ENCODE results near the gene CALML5. TPM values are rescaled to one million over a fixed set of nuclear protein-coding genes. Genes with fewer than 3 reads are reported as not detected.

CALML5 gene
- total RNA-seq, 1 experiment from 2014 or later = not detected

DNA sequence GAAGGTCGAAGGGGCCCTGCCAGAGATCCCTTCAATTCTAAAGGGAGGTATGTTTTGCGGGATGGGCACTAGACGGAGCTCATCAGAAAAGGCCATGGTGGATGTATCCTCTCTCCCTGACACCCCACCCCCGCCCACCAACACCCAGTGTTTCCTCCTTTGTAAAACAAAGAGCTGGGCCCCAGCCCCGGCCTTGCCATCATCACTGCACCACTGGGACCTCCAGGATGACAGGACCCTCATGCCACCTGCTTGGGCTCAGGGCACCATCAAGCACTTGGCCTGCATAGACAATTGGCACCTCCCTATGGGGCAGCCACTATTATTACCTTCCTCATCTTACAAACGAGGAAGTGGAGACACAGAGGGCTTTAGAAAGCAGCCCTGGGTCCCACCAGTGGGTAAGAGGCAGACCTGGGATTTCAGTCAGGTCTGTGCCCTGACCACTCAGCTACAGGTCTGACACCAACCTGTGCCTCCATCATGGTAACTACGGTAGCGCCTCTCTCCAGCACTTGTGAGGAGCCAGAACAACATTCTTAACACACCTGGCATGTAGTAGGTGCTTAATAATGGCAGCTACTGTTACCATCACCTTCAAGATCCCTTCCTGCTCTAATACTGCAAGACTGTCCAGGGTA lies 27.4 kb upstream of the CALML5 start:
- CTCF ChIA-PET = no interaction called here
- H3K4me3 ChIP-seq (ENCODE audit: low read depth, low read length, poor library complexity, severe bottlenecking) = no peak overlapping the region
- POLR2A ChIA-PET (ENCODE audit: low non-redundant PET) = no interaction called here
- H3K4me1 ChIP-seq (ENCODE audit: insufficient read depth, low read length, poor library complexity, severe bottlenecking) = no peaks in the 10 kb centered on the region
- H3K36me3 ChIP-seq (ENCODE audit: insufficient read depth, low read length, poor library complexity, severe bottlenecking) = no peaks in the 10 kb centered on the region
- intact Hi-C loops (cut with micrococcal nuclease; ENCODE audit: unreplicated experiment) = no loop called here
- no TSS peak for BruUV-seq (replicated peaks)
- no peak for DNase-seq (ENCODE audit: low spot score)
- TF ChIP-seq EZH2 (IDR thresholded peaks at IDR 0.05; ENCODE audit: borderline replicate concordance, low read depth, low read length, poor library complexity, severe bottlenecking) = no peak
- TF ChIP-seq, protein P1, sequence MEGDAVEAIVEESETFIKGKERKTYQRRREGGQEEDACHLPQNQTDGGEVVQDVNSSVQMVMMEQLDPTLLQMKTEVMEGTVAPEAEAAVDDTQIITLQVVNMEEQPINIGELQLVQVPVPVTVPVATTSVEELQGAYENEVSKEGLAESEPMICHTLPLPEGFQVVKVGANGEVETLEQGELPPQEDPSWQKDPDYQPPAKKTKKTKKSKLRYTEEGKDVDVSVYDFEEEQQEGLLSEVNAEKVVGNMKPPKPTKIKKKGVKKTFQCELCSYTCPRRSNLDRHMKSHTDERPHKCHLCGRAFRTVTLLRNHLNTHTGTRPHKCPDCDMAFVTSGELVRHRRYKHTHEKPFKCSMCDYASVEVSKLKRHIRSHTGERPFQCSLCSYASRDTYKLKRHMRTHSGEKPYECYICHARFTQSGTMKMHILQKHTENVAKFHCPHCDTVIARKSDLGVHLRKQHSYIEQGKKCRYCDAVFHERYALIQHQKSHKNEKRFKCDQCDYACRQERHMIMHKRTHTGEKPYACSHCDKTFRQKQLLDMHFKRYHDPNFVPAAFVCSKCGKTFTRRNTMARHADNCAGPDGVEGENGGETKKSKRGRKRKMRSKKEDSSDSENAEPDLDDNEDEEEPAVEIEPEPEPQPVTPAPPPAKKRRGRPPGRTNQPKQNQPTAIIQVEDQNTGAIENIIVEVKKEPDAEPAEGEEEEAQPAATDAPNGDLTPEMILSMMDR (conservative IDR thresholded peaks at IDR 0.05; ENCODE audit: low read depth, low read length) = no peak
- H3K9me3 ChIP-seq (ENCODE audit: low read depth, low read length, poor library complexity, severe bottlenecking) = no peaks in the 10 kb centered on the region
- no peak overlapping the region for H3K27ac ChIP-seq (ENCODE audit: low read depth, low read length, poor library complexity, severe bottlenecking)
- H3K27me3 ChIP-seq (replicated peaks; ENCODE audit: insufficient read depth, low read depth, low read length, poor library complexity) = no peaks in the 10 kb centered on the region

DNA sequence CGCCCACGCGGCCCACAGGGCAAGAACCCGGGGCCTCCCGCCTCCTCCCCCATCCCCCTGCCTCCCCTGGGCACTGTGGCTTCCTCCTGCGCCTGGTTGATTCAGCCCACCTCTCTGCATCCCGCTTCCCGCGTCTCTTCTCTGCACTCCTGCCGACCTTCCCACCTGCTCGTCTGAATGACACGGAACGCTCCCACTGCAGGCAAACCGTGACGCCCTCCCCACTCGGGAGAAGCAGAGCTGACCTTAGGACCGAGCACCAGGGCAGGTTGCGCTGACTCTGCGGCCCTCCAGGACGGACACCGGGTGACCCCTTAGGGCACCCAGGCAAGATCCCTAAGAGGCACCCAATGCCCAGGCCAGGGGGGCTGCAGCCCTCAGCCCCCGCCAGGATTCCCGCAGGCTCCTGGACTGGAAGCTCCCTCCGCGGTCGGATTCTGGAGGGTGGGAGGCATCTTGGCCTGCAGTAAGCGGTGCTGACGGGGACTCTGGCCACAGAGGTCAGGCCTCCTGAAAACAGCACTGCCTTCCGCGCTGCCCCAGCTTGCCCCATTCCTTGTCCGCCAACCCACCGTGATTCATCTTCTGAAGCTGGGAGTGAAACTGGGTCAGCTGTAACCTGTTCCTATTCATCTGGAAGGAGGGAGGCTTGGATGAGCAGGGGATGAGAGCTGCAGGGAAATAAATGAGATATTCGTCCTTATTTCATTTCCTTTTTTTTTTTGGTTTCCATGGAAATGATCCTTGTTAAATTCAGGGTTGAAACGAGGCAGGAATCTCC lies 26.4 kb upstream of the CALML5 start:
- CTCF ChIA-PET = interaction anchor here (0.6 kb wide), 1 partner anchor 104 kb away, joined by 4 read pairs; no protein-coding TSS in a partner anchor
- Histone ChIP-seq H3K4me1 (ENCODE audit: insufficient read depth, low read length, poor library complexity, severe bottlenecking) (no peaks in the 10 kb centered on the region), H3K4me3 (ENCODE audit: low read depth, low read length, poor library complexity, severe bottlenecking) (no peak overlapping the region), H3K36me3 (ENCODE audit: insufficient read depth, low read length, poor library complexity, severe bottlenecking) (no peaks in the 10 kb centered on the region), H3K9me3 (ENCODE audit: low read depth, low read length, poor library complexity, severe bottlenecking) (no peaks in the 10 kb centered on the region), H3K27me3 (replicated peaks; ENCODE audit: insufficient read depth, low read depth, low read length, poor library complexity) (no peaks in the 10 kb centered on the region), H3K27ac (ENCODE audit: low read depth, low read length, poor library complexity, severe bottlenecking) (no peak overlapping the region)
- POLR2A ChIA-PET (ENCODE audit: low non-redundant PET) = no interaction called here
- intact Hi-C loops (cut with micrococcal nuclease; ENCODE audit: unreplicated experiment) = no loop called here
- no peak for TF ChIP-seq EZH2 (IDR thresholded peaks at IDR 0.05; ENCODE audit: borderline replicate concordance, low read depth, low read length, poor library complexity, severe bottlenecking)
- TF ChIP-seq, protein P1 (conservative IDR thresholded peaks at IDR 0.05; ENCODE audit: low read depth, low read length) = no peak
- no TSS peak for BruUV-seq (replicated peaks)
- DNase-seq (ENCODE audit: low spot score) = no peak

DNA sequence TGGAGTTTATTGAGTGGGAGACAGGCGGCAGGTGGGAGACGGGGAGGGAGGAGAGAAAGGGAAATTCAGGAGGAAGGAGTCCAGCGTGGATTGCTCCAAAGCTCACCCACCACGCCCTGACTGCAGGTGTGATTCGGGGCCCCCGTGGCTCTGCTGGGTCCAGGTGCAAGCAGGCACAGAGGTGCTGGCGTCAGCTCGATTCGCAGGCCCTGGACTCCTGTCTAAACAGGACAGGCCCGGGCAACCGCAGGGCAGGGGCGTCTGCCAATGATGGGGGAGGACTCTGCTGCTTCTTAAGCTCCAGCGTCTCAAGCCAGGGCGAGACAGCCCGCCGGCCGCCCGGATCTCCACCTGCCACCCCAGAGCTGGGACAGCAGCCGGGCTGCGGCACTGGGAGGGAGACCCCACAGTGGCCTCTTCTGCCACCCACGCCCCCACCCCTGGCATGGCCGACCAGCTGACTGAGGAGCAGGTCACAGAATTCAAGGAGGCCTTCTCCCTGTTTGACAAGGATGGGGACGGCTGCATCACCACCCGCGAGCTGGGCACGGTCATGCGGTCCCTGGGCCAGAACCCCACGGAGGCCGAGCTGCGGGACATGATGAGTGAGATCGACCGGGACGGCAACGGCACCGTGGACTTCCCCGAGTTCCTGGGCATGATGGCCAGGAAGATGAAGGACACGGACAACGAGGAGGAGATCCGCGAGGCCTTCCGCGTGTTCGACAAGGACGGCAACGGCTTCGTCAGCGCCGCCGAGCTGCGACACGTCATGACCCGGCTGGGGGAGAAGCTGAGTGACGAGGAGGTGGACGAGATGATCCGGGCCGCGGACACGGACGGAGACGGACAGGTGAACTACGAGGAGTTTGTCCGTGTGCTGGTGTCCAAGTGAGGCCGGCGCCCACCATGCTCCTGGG lies 25.5 kb upstream of the CALML5 start, which contains the start of gene CALML3:
TSS of gene CALML3 (plus strand) at position 321 of the 920 bp plus-strand sequence. CDS start at position 446, 125 bp downstream.
- no peaks in the 10 kb centered on the region for H3K9me3 ChIP-seq (ENCODE audit: low read depth, low read length, poor library complexity, severe bottlenecking)
- intact Hi-C loops (cut with micrococcal nuclease; ENCODE audit: unreplicated experiment) = no loop called here
- H3K36me3 ChIP-seq (ENCODE audit: insufficient read depth, low read length, poor library complexity, severe bottlenecking) = no peaks in the 10 kb centered on the region
- H3K27me3 ChIP-seq (replicated peaks; ENCODE audit: insufficient read depth, low read depth, low read length, poor library complexity) = no peaks in the 10 kb centered on the region
- ChIA-PET CTCF (interaction anchor here (0.6 kb wide), 1 partner anchor 105 kb away, joined by 4 read pairs; no protein-coding TSS in a partner anchor), POLR2A (ENCODE audit: low non-redundant PET) (no interaction called here)
- no peaks in the 10 kb centered on the region for H3K4me1 ChIP-seq (ENCODE audit: insufficient read depth, low read length, poor library complexity, severe bottlenecking)
- TF ChIP-seq, protein P1 (conservative IDR thresholded peaks at IDR 0.05; ENCODE audit: low read depth, low read length) = no peak
- no peak for TF ChIP-seq EZH2 (IDR thresholded peaks at IDR 0.05; ENCODE audit: borderline replicate concordance, low read depth, low read length, poor library complexity, severe bottlenecking)
- no TSS peak for BruUV-seq (replicated peaks)
- no peak for DNase-seq (ENCODE audit: low spot score)
- H3K27ac ChIP-seq (ENCODE audit: low read depth, low read length, poor library complexity, severe bottlenecking) = no peak within 1 kb of the TSS
- H3K4me3 ChIP-seq (ENCODE audit: low read depth, low read length, poor library complexity, severe bottlenecking) = no peak within 1 kb of the TSS

Data from A673 (cell line).